GM10847 (cell line): ENCODE data around the gene ZBTB20.

ENCODE experiments used
- POLR2A ChIP-seq: IDR thresholded peaks from 2 replicates; pipeline ENCODE4 v1.6.1; 2011; ENCODE audit not compliant: insufficient read length; ENCODE audit errors: extremely low read depth

The ZBTB20 gene

DNA sequence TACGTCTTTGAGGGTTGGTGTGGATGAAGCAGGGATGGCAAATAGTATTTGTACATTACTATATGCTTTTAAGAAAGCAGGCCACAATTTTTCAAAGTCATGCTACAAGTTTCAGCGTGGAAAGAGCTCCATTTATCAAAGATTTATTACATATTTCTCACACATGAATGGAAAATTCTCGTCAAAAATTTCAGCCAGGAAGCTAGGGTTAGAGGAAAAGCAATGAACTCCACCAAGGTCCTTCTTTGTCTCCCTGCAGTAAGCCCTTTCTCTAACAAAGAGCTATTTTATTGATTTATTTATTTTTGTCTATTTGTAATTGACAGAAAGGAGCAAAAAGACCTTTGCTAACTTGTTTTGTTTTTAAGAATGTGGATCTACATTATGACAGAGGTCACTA, 7.5 kb upstream of the ZBTB20 start:
- no peak for TF ChIP-seq POLR2A

- no peak for TF ChIP-seq POLR2A
These were observed 4.8 kb upstream of the ZBTB20 start for GRCh38 chr3:115151921-115152320.

GRCh38 chr3:115148142-115148790, 1.2 kb upstream of the ZBTB20 start:
- TF ChIP-seq POLR2A: no peak

DNA sequence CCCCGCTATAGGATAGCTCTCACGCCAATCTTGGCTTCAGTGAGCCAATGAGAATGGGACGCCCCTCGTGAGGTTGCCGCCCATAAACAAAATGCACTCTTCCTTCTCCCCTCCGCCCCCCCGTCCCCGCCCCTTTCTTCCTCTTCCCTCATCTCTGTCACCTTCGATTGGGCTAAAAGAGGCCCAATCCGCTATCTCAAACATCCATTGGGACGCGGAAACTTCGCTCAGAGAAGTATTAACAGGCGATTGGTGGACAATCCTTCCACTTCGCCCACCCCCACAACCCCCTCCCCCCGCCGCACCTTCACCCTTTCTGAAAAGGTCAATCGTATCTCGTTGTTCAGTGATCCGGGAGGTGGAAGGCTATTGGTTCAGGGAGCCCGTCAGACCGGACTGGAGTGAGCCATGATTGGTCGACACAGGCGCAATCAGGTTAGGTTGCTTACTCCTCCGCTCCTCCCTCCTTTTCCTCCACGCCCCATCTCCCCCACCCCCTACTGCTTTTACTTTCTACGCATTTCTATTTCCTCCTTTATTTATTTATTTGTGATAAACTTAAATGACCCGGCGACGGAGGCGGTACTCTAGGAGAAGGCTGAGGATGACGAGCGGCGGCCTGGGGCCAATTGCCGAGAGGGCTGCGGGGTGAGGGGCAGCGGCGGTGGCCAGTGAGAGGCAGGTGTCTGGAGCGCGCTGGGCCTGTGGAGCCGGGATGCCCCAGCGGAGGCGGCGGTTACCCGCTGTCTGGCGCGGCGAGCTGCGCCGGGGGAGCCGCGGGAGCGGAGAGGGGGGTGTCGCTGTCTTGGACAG, 447 bp upstream of the ZBTB20 start:
- peak; percentile 43 for TF ChIP-seq POLR2A

GRCh38 chr3:115146032-115146417, 1.1 kb downstream of the ZBTB20 start:
- TF ChIP-seq POLR2A: no peak

DNA sequence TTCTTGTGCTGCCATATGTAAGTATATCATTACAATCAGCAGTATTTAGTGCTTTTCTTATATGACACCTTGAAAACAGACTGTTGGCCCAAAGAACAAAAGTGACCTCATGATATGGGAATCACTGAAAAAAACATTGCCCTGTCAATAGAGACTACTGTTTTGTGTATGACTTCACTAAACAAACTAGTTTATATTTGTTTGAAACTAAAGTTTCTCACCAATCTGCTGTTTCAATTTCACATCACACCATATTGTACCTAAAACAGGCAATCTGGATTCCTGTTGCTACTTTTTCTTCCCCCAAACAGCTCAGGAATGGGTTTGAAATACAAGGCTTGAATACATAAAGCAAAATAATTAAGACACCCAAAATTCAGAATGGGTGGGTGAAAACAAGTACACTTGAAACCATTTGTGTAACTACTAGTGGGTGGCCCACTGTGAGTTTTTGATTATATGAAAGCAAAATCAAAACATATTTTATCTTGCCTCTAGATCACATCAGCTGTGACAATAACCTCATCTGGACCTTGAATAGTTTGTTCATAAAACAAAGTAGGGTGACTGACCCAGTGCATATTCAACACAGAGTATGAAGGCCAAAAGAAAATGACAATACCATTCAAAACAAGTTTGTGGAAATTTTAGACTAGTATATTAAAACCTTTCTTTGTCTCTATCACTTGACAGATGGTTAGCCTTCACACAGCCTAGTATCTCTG, 5.9 kb downstream of the ZBTB20 start:
- no peak for TF ChIP-seq POLR2A

DNA sequence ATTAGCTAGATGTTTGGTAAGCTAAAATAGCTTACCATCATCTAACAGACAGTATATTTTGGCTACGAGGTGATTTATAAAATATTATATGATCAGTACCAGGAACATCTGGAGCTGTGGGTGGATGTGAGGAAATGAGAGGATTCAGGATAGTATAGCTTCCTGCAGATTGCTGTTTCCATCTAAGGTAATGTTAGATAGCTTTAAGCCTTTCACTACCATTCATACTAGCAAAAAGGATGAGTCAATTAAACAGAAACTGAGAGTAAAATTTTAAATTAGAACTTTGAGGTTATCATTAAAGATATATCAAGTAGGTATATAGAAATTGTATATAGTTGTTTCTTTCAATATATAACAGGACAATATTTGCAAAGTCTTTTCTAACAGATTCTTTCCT, 8.0 kb downstream of the ZBTB20 start:
- no peak for TF ChIP-seq POLR2A

DNA sequence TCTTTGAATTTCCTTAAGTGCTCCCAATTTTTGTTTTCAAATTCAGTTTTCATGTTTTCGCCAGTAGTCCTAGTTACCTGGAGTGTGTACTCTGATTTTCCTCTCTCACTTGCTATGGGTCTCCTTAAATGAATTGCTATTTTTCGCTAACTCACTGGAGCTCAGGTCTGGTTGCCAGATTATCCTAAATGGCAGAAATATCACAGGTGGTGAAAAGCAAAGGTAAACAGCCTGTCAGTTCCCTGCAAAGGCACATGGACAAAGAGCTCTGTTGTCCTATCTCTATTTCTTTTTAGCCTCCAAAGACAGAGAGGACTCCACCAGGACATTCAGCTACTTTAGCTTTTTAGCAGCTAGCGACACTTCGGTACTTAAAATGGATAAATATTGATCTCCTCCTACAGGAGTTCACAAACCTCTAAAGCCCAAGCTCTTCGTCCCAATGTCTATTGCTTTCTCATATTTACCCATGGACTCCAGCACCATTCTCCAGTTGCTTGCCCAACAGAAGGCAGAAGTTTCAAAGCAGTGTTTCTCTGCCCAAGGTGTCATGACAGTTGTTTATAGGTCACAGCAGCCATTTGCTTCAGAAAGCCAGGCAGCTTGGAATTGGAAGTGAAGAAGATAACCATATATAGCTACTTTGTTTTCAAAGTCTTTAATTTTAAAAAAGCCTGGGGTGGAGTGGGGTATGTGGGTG, 12.3 kb downstream of the ZBTB20 start:
- TF ChIP-seq POLR2A: no peak

DNA sequence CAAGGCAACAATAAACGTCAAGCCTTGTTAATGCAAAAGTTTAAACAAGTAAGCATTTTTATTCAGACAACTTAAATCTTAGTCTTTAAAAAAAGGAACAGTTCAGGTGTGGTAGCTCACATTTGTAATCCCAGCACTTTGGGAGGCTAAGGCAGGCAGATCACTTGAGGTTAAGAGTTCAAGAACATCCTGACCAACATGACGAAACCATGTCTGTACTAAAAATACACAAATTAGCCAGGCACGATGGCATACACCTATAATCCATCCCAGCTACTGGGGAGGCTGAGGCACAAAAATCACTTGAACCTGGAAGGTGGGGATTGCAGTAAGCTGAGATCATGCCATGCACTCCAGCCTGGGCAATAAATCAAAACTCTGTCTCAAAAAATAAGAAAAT, 19.9 kb downstream of the ZBTB20 start:
- no peak for TF ChIP-seq POLR2A

- TF ChIP-seq POLR2A: no peak
These were observed 26.5 kb downstream of the ZBTB20 start for GRCh38 chr3:115120597-115120996.

- TF ChIP-seq POLR2A: no peak
These were observed 33.7 kb downstream of the ZBTB20 start for GRCh38 chr3:115113367-115113766.

DNA sequence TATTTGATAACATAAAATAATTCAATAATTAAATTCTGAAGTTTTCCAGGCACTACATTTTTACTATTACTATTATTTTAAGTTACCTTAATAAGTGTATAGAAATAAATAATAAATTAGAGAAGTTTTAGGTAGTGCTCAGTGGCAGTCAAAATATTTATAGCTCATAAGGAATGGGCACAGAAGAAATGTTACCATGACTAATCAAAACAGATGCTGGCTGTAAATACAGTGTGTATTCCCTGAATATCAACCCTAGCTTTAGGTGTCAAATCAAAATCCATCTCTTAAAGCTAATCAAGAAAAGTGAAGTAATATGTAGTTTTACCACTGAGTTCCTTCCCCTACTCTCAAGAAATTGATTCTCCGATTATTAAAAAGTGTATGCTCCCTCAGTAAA, 35.5 kb downstream of the ZBTB20 start:
- no peak for TF ChIP-seq POLR2A

DNA sequence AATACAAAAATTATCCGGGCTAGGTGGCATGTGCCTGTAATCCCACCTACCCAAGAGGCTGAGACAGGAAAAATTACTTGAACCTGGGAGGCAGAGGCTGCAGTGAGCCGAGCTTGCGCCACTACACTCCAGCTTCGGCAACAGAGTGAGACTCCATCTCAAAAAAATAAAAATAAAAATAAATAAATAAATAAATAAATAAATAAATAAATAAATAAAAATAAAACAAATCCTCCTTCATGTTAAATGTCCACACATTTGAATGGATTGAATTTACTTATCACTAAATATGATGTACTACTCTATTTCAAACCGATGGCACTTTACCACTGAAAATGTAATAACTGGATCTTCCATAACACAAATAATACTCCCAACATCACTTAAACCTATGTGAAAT, 36.3 kb downstream of the ZBTB20 start:
- no peak for TF ChIP-seq POLR2A

DNA sequence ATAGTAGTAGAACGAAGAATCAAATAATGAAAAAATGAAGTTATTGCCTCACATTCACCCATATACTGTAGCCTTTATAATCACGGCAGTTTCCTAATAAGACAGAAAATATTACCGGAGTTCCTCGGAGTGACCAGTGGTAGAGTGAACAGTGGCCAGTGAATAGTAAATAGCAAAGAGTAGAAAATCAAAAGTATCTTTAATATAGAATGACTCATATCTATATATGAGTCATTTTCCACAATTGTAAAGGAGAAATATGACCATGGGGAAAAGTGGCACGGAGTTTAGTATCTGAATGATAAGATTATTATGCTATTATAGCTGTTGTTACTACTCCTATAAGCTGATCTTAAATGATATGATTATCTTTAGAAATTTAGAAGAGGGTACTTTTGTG, 38.5 kb downstream of the ZBTB20 start:
- no peak for TF ChIP-seq POLR2A

DNA sequence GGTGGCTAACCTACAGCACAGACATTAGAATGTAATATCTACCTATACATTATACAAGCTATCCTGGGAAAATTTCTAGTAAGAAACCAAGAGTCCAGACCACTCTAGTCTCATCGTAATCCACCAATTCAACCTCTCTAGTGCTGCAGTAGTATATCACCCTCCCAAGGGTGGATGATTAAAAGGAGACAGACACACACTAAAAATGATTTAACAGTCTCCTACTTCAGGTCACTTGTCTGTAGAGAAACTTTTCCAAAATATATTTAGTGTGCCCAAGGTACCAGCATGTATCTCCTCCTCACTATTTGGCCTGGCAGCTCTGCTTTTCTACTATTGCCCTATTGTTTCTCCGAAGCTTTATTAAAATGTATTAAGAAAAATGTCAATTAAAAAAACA, 45.0 kb downstream of the ZBTB20 start:
- TF ChIP-seq POLR2A: no peak
